GM21381 (cell line): ENCODE data around the gene ANKS1A.
"Not testable (repeated sequence)": the region's sequence is repeated elsewhere in the genome, so short reads cannot be mapped to it uniquely, and the experiment has no call there.

Experiments
- ATAC-seq: cut with Tn5 transposase; IDR thresholded peaks from one replicate; pipeline ENCODE4 v1.9.1; 2021; ENCODE audit warnings: mild to moderate bottlenecking, moderate library complexity; ENCODE audit not compliant: unreplicated experiment

Gene ANKS1A

GRCh38 chr6:34916348-34916967 is 27.4 kb downstream of the ANKS1A start:
- no peak for ATAC-seq

GRCh38 chr6:34917626-34918285 is 28.7 kb downstream of the ANKS1A start:
- no peak for ATAC-seq

DNA sequence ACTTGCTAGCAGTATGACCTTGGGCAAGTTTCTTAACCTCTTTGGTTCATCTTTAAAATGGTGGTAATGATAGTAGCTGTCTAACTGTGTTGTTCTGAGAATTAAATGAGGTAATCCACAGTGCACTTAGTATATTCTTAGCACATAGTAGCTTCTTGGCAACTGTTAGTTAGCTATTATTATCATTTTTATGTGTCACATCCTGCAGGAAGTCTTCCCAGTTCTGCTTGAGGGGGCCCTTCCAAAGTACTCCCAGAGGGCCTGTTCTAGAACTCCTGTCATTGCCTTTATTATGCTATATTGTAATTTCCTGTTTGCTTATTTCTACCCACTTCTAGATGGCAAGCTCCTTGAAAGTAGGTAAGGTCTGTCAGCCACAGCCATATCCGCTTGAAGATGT is 30.6 kb downstream of the ANKS1A start:
- ATAC-seq = no peak

DNA sequence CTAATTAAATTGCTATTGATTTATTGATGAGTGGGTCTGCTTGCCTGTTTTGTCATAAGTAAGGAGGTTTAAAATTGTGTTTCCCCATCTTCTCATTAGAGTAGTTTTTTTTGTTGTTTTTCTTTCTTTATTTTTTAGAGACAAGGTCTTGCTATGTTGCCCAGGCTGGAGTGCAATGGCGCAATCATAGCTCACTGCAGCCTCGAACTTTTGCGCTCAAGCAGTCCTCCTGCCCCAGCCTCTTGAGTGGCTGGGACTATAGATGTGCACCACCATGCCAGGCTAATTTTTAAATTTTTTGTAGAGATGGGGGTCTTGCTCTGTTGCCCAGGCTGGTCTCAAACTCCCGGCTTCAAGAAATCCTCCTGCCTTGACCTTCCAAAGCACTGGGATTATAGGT is 31.0 kb downstream of the ANKS1A start:
- ATAC-seq = no peak

GRCh38 chr6:34922177-34922663 is 33.2 kb downstream of the ANKS1A start:
- ATAC-seq = no peak

DNA sequence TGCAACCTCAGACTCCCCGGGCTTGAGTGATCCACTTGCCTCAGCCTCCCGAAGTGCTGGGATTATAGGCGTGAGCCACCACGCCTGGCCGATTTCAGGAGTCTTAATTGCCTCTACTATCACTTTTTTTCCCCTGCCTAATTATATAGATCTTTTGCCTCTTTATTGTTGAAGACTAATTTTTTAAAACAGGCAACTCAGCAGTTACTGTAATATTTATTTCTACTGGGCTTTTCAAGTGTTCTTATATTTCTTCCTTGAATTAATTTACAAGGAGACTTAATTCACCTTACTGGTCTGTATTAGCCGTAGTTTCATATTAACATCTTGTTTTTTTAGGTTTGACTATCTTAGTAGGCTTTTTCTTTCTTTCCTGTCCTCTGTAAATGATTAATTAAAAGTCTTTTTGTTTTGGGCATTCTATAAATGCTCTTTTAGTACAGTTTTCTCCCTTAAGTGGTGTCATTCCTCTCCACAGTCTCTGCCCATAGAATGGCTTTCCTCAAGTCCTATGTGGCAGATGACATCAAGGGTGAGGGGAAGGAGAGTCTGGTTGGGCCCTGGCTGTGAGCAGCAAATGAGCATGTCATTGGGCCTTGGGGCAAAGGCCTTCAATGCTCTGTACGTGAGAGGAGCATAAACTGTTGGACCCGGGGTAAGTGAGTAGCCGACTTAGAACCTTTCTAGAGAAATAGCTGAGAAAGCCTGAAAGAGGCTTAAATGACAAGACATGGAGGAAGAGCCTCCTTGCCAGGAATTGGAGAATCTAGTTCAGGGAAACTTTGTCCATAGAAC is 36.0 kb downstream of the ANKS1A start:
- no peak for ATAC-seq

DNA sequence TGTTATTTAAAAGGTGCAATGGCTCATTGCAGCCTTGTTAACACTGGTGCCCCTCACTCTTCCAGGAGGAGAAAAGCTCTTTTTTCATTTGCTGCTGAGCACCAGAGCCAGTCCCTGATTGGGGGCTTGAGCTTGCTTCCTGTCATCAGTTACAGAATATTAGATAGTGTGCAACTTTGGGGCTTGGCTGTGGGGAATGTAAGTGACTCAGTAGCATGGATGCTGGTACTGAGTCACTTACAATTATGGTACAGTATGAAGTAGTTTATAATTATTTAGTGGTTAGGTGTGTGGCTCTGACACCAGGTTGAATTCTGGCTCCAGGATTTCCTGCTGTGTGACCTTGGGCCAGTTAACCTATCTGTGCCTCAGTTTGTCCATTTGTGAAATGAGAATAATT is 37.6 kb downstream of the ANKS1A start:
- no peak for ATAC-seq

DNA sequence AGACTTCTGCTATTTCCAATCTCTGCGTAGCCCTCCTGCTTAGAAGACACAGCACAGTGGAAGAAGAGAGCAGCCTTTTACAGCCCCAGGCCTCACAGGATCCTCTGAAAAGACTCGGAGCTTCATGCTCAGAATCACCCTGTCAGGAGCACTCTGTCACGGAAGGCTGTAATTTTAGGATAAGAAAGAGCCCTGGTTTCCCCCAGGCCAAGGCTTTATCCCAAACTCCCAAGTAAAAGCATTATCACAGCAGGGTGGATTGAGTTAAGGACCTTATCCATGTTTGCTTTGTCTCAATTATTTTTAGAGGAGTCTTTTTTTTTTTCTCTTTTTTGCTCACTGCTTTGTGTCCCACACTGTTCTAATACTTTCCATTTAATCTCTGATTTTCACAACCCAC is 39.2 kb downstream of the ANKS1A start:
- no peak for ATAC-seq

GRCh38 chr6:34928695-34929094 is 39.6 kb downstream of the ANKS1A start:
- no peak for ATAC-seq

- ATAC-seq = no peak
These were observed 40.4 kb downstream of the ANKS1A start for GRCh38 chr6:34929241-34929978.

GRCh38 chr6:34930221-34930620 is 41.2 kb downstream of the ANKS1A start:
- ATAC-seq = no peak

- not testable (repeated sequence) for ATAC-seq
These were observed 43.1 kb downstream of the ANKS1A start for GRCh38 chr6:34932202-34932601.

- no peak for ATAC-seq
These were observed 45.5 kb downstream of the ANKS1A start for GRCh38 chr6:34934516-34934915.

- no peak for ATAC-seq
These were observed 49.2 kb downstream of the ANKS1A start for GRCh38 chr6:34938268-34938667.

- ATAC-seq = no peak
These were observed 51.0 kb downstream of the ANKS1A start for GRCh38 chr6:34940030-34940434.

DNA sequence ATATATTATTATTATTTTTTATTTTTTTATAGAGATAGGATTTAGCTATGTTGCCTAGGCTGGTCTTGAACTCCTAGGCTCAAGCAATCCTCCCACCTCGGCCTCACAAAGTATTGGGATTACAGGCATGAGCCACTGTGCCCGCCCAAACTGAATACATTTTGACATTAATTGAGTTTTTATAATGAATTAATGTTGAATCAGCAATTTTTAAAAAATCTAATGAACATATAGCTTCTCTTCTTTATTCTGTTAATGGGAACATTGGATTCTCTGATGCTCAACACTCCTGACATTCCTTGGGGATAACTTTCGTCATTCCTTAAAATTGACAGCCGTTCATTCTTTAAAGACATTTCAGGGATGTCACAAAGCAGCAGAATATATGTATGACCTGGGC is 52.4 kb downstream of the ANKS1A start:
- no peak for ATAC-seq

GRCh38 chr6:34945317-34945716 is 56.3 kb downstream of the ANKS1A start:
- no peak for ATAC-seq

DNA sequence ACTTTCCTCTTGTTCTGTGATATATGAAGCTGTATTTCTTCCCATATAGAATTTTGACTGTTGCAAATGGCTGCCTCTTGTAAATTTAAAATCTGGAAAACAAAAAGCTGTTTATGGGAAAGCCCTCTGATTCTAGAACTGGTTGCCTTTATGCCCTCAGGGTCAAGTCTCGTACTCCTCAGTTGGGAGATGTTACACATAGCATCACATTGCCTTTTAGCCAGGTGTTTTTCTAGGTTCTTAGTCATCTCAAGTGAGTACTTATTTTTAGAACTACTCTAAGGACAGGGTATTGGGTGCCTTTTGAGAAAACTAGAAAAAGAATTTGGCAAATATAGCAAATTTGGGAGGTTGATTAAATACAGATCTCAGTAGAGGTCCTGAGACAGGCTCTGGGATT is 58.5 kb downstream of the ANKS1A start:
- ATAC-seq = no peak

DNA sequence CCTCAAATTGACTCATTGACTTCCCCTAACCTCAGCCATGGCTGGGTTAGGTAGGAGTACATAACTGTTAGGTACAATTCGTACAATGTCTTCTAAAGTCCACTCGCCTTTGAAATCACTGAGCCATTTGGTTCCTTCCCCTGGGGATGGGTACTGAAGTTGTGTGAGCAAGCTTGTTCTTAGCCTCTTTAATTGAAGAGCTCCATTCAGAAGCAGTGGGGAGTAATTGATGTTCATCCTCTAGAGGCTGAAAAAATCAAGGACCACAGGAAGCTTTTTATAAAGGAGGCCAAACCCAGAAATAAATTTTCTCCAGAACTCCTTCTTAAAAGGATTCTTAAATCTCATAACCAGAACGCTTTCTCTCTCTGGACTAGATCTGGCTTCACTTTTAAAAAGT is 60.6 kb downstream of the ANKS1A start:
- no peak for ATAC-seq

- ATAC-seq = no peak
These were observed 61.8 kb downstream of the ANKS1A start for GRCh38 chr6:34950849-34951248.

DNA sequence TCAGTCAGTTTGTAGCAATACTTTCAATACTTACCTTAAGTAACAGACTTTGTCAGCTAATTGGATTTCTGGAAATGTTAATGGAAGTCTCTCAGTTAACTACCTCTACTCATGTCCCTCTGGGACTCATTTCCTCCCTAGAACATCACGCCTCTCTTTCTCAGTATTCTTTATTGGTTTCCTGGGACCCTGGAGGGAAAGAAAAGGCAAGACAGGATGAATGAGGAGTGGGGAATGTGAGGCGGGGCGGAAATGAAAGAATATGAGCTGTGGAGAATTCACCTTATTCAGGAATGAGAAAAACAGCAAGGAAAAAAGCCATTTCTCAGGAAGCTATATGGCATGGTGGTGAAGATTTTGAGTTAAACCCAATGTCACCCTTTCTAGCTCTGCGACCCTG is 62.7 kb downstream of the ANKS1A start:
- no peak for ATAC-seq
